NCI-H345 treated with DMSO at 0.1 percent for 48 hours (cell line): ENCODE results near the gene MLLT10.
"Not testable (repeated sequence)": the region's sequence is repeated elsewhere in the genome, so short reads cannot be mapped to it uniquely, and the experiment has no call there.

ENCODE experiments used
- DNase-seq: peaks from one replicate; lab custom pipeline; 2025; ENCODE audit not compliant: unreplicated experiment; lab: John Stamatoyannopoulos, UW

The MLLT10 gene

DNA sequence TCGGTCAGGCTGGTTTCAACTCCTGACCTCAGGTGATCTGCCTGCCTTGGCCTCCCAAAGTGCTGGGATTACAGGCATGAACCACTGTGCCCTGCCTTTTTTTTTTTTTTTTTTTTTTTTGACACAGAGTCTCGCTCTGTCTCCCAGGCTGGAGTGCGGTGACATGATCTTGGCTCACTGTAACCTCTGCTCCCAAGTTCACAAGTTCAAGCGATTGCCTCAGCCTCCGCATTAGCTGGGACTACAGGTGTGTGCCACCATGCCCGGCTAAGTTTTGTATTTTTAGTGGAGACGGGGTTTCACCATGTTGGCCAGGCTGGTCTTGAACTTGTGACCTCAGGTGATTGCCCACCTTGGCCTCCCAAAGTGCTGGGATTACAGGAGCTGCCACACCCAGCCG is 94.6 kb downstream of the MLLT10 start:
- not testable (repeated sequence) for DNase-seq

- no peak for DNase-seq
Measured at GRCh38 chr10:21634599-21635365, 100.8 kb downstream of the MLLT10 start.

DNA sequence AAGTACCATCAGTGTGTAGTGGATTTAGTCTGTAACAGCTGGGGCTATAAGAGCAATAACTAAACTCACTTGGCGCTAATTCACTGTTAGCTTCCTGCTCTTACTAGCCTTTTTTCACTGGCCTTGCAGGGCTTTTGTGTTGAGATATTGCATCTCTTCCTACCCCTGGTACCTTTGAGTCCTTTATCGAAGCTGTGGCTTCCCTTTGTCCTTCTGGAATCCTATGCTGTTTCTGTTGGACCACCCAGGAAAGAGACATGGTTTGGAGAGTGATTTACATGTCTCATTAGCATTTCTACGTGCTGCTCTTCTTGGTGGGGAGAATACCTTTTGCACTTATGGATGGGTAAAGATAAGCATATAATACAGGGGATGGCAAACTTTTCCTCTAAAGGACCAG is 103.8 kb downstream of the MLLT10 start:
- no peak for DNase-seq

GRCh38 chr10:21638681-21639080 is 104.6 kb downstream of the MLLT10 start:
- DNase-seq: no peak

GRCh38 chr10:21648040-21648439 is 114.0 kb downstream of the MLLT10 start:
- no peak for DNase-seq

GRCh38 chr10:21649454-21649872 is 115.4 kb downstream of the MLLT10 start:
- DNase-seq: no peak

- DNase-seq: no peak
Measured at GRCh38 chr10:21650353-21650752, 116.3 kb downstream of the MLLT10 start.

GRCh38 chr10:21655236-21655635 is 121.2 kb downstream of the MLLT10 start:
- no peak for DNase-seq

GRCh38 chr10:21655687-21656086 is 121.7 kb downstream of the MLLT10 start:
- DNase-seq: no peak

- DNase-seq: no peak
Measured at GRCh38 chr10:21661087-21661486, 127.1 kb downstream of the MLLT10 start.

DNA sequence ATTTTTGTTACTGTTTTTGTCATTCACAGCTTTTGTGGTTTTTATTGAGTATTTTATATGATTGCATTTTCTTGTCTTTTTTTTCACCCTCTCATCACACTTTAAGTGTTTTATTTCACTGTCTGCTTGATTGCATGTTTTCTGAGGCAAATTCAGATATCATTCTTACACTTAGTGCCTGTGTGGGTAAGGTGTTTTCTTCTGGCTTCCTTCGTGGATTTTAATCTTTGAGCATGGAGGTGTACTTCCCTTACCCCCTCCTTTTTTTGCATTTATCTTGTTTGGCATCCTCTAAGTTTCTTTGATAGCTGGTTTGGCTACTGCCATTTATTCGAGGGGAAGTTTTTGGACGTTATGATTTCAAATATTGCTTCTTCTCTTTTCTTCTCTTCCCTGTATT is 127.9 kb downstream of the MLLT10 start:
- no peak for DNase-seq

GRCh38 chr10:21662635-21663034 is 128.6 kb downstream of the MLLT10 start:
- DNase-seq: no peak

DNA sequence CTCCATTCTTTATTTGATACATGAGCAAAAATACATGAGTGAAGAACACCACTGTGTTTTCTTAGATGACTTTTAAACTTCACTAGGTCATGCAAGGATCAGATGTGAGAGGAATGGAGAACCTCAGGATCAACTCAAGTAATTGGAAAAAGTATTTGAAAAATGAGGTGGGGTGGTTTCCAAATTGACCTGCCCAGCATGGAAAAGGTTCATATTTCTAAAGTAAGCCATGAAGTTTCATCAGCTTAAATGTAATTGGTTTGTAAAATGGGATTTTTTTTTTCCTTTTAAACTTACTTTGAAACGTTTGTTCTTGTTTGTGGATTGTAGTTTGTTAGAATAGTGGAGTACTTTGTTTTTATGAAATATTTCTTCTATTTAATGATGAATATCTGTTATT is 134.8 kb downstream of the MLLT10 start:
- no peak for DNase-seq

- no peak for DNase-seq
Measured at GRCh38 chr10:21670391-21670790, 136.4 kb downstream of the MLLT10 start.

GRCh38 chr10:21673668-21674067 is 139.6 kb downstream of the MLLT10 start:
- no peak for DNase-seq

- DNase-seq: no peak
Measured at GRCh38 chr10:21675157-21675796, 141.2 kb downstream of the MLLT10 start.

GRCh38 chr10:21677551-21677950 is 143.5 kb downstream of the MLLT10 start:
- no peak for DNase-seq

DNA sequence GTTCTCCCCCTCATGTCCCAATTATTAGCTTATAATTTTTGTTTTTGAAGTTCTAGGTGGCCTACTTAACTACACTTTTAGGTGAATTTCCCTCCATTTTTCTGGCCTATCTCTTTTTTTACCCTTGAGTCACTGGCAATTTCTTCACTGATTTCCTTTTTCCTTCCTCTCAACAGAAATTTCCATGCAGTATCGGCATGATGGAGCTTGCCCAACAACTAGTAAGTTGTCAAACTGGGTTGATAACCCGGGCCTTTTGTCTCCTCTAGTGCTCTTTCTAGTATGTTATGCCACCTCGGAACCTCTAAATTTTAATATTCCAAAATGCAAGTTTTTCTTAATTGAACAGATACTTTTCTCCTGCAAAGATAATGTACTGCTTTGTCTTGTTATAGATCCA is 147.1 kb downstream of the MLLT10 start:
- no peak for DNase-seq

GRCh38 chr10:21687266-21688008 is 153.4 kb downstream of the MLLT10 start:
- DNase-seq: no peak

DNA sequence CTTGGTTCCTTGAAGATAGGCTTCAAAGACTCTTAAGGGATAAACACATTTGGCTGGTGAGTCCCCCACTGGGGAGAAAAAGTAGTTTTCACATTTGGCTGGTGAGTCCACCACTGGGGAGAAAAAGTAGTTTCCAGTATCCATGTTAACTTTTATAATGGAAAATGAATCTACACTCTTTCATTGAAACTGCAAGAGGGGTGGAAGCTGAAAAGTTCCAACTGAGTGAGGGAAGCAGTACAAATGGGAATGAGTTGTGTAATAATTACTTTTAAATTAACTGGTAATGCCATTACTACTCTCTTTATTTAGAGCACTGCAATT is 153.9 kb downstream of the MLLT10 start:
- DNase-seq: no peak

GRCh38 chr10:21688870-21689269 is 154.8 kb downstream of the MLLT10 start:
- no peak for DNase-seq

DNA sequence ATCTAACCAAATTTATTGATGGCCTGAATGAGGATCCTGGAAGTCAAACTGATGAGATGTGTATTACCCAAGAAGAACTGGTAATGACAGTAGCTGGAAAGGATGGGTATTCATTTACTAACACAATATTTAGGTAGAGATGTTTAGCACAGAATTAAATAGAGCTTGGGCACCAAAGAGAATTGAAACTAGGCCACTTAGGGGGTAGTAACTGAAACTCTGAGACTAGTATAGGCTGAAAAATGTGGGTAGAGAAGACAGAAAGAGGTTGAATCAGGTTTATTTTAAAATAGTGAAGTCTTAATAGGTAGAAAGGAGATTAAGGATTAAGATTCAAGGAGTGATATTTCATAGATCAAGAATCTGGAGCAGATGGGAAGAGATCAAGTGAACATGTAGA is 155.8 kb downstream of the MLLT10 start:
- no peak for DNase-seq
